ENCODE data around the gene MRGPRF.

MRGPRF gene

GRCh38 chr11:68987211-68987610 lies 25.8 kb downstream of the MRGPRF start:
- H3K4me3 ChIP-seq (ENCODE audit: low read depth, low read length) = no peak overlapping the region
- POLR2A ChIA-PET = no interaction called here
- CTCF ChIA-PET = interaction anchor here (1.1 kb wide), 1 partner anchor 18 kb away, joined by 3 read pairs; no protein-coding TSS in a partner anchor
- TF ChIP-seq, protein P1, sequence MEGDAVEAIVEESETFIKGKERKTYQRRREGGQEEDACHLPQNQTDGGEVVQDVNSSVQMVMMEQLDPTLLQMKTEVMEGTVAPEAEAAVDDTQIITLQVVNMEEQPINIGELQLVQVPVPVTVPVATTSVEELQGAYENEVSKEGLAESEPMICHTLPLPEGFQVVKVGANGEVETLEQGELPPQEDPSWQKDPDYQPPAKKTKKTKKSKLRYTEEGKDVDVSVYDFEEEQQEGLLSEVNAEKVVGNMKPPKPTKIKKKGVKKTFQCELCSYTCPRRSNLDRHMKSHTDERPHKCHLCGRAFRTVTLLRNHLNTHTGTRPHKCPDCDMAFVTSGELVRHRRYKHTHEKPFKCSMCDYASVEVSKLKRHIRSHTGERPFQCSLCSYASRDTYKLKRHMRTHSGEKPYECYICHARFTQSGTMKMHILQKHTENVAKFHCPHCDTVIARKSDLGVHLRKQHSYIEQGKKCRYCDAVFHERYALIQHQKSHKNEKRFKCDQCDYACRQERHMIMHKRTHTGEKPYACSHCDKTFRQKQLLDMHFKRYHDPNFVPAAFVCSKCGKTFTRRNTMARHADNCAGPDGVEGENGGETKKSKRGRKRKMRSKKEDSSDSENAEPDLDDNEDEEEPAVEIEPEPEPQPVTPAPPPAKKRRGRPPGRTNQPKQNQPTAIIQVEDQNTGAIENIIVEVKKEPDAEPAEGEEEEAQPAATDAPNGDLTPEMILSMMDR (IDR thresholded peaks at IDR 0.05; ENCODE audit: insufficient read depth, low read length, missing control alignments) = no peak
- no peak for DNase-seq (ENCODE audit: low read depth, low spot score)

- TF ChIP-seq, protein P1 (IDR thresholded peaks at IDR 0.05; ENCODE audit: insufficient read depth, low read length, missing control alignments) = no peak
- no peak for DNase-seq (ENCODE audit: low read depth, low spot score)
- ChIA-PET POLR2A (no interaction called here), CTCF (interaction anchor here (1.8 kb wide), 1 partner anchor 15 kb away, joined by 4 read pairs; no protein-coding TSS in a partner anchor)
- H3K4me3 ChIP-seq (ENCODE audit: low read depth, low read length) = no peak overlapping the region
Observed at GRCh38 chr11:68983801-68984200, 29.2 kb downstream of the MRGPRF start.

DNA sequence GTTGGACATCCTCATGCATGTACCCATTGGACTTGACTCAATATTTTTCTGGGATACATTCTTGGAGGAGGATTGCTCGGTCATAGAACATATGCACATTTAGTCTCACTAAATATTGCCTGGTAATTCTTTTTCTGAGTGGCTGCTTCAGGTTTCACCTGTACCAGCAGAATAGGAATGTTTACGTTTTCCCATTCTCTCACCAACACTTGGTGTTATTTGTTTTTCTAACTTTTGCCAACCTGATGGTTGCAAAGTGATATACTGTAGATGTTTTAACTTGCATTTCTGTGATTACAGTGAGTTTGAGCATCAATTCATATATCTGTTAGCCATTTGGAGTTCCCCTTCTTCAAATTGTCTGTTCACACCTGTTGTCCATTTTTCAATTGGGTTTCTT lies 30.9 kb downstream of the MRGPRF start:
- CTCF ChIA-PET = no interaction called here
- DNase-seq (ENCODE audit: low read depth, low spot score) = no peak
- H3K4me3 ChIP-seq (ENCODE audit: low read depth, low read length) = no peak overlapping the region
- TF ChIP-seq, protein P1 (IDR thresholded peaks at IDR 0.05; ENCODE audit: insufficient read depth, low read length, missing control alignments) = no peak
- POLR2A ChIA-PET = no interaction called here

DNA sequence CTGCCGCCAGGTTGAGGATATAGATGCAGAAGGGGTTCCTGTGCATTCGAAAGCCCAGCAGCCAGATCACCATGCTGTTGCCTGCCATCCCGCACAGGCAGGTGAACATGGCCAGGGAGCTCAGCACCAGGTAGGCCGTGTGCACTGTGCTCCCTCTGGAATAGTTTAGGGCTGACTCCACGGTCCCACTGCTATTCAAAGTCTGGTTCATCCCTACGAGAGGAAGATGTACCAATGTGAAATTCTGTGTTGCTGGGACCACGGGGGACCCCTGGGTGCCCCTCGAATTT lies 32.3 kb downstream of the MRGPRF start, which contains the start of gene MRGPRD:
TSS of gene MRGPRD (minus strand) at position 211 of the 290 bp plus-strand sequence. CDS start at position 211, 0 bp downstream.
- TF ChIP-seq, protein P1 (IDR thresholded peaks at IDR 0.05; ENCODE audit: insufficient read depth, low read length, missing control alignments) = no peak
- no peak for DNase-seq (ENCODE audit: low read depth, low spot score)
- ChIA-PET POLR2A (no interaction called here), CTCF (interaction anchor here (1.6 kb wide), 1 partner anchor 21 kb away, joined by 5 read pairs; no protein-coding TSS in a partner anchor)
- no peak within 1 kb of the TSS for H3K4me3 ChIP-seq (ENCODE audit: low read depth, low read length)

DNA sequence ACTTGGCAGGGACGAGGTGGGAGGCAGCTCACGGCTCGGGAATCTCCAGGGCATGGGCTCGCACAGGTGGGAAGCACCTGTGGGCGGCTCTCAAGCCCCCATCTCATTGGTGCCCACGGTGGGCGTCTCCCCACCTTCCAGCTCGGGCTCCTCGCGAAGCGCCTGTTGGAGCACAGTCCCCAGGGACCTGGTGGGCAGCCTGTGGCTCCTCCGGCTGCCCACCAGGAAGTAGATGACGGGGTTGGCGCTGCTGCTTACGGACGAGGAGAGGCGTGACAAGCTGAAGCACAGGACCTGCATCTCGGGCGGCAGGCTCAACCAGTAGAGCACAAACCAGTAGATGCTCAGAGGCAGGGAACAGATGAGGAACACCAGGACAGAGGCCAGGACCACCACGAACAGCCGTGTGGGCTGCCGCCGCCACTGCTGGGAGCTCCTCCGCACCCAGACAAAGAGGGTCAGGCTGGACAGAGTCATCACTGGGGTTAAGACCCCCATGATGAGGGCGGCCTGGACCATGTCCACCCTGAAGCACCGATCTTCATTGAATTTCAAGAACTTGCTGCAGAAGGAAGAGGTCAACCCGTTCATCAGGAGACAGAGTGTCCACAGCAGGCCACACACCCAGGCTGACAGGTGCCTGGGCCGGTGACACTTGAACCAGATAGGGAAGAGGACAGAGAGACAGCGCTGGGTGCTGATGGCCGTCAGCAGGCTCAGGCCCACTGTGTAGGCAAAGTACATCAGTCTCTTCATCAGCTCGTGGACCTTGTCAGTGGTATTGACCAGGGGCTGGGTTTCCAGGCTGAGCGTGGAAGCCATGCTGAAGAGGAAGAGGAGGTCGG lies 32.9 kb downstream of the MRGPRF start:
- no peak for DNase-seq (ENCODE audit: low read depth, low spot score)
- ChIA-PET POLR2A (interaction anchor here (0.6 kb wide), 1 partner anchor 29 kb away, joined by 3 read pairs; no protein-coding TSS in a partner anchor), CTCF (interaction anchor here (1.6 to 1.9 kb wide), 2 partner anchors 11 to 21 kb away, joined by 4 to 5 read pairs; no protein-coding TSS in a partner anchor)
- TF ChIP-seq, protein P1 (IDR thresholded peaks at IDR 0.05; ENCODE audit: insufficient read depth, low read length, missing control alignments) = no peak
- no peak overlapping the region for H3K4me3 ChIP-seq (ENCODE audit: low read depth, low read length)

GRCh38 chr11:68978931-68979594 lies 34.0 kb downstream of the MRGPRF start:
- ChIA-PET CTCF (interaction anchor here (1.9 kb wide), 1 partner anchor 12 kb away, joined by 4 read pairs; no protein-coding TSS in a partner anchor), POLR2A (interaction anchor here (0.6 kb wide), 1 partner anchor 30 kb away, joined by 3 read pairs; no protein-coding TSS in a partner anchor)
- no peak for DNase-seq (ENCODE audit: low read depth, low spot score)
- no peak overlapping the region for H3K4me3 ChIP-seq (ENCODE audit: low read depth, low read length)
- TF ChIP-seq, protein P1 (IDR thresholded peaks at IDR 0.05; ENCODE audit: insufficient read depth, low read length, missing control alignments) = no peak

Measured in AG04449 (cell line).